NCI-H2107 (cell line): ENCODE data around the gene ARL15.

ENCODE experiments used
- DNase-seq: peaks from one replicate; lab custom pipeline; 2025; lab: John Stamatoyannopoulos, UW

Gene ARL15

DNA sequence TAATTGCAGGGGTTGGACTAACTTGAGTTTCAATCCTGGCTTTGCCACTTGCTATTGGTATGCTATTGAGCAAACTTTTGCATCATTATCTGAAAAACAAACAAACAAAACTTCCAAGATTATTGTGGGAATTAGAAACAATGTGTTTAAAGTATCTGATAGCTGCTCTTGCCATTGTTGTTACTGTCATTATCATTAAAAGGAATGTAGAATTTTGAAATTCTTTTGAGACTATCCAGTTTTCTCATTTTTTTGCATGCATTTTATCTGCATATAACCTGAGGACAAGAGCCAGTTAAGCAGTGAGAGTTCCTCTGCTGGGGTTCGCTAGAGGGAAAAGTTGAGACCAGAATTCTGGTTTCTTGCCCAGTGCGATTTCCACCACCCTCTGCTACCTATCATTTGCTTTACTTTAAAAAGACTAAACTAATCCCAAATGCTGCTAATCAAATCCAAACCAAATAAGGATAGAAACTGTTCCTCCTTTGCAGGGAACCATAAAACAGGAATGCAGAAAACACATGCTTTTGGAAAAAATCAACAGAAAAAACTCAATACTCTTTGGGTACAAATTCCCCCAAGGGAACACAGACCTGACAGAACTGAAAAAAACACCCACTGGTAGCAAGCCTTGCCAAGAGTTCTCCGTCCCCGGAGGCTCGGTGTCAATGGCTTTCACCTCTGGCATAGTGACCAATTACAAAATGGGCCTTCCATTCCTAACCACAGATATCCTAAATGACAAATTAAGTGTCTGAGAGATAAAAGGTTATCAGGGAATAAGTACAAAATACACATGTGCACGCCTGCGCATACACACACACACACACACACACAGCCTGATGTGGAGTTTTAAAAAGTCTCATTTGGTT is 373.7 kb downstream of the ARL15 start:
- no peak for DNase-seq

DNA sequence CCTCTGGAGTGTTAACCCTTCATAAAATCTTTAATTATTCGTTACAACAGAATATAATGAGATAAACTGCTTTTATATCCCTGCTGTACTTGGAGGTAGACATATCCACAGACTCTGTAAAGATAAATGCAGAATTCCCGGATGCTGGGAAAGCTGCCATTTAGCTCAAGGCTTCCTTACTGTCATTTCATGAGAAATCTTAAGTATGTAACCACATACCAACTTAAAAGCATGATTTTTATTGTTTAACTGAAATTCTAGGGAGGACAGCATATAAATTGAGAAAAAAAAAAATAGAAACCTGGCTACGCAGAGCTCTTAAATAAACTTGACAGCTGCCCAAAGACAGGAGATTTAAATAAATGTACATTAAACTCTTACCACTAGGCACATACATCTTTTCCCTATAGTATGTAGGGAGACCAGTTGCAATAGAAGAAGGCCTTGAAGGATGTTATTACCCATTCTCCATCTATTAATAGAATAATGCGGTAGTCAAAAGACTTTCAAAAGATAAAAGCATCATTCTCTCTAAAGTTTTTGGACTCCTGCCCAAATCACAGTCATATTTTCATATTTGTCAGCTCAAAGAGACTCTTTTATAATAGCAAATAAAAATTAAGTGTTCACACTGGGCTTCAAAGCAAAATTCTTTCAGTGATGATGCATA is 376.1 kb downstream of the ARL15 start:
- no peak for DNase-seq

DNA sequence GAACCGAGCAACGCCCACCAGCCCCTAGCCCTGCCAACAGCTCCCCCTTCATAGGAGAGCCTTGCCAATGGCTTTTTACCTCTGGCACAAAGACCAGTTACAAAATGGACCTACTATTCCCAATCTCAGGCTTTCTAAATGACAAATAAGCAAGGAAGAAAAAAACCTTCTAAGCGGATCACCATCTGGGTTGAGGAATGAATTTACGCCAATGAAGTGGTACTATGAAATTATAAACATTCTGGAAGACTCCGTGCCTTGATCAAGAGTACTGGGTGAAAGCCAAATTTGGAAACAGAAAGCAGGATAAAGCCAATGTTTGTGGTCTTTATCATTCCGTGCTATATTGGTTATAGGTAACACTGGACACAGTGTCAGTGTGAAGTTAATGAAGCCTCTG is 378.0 kb downstream of the ARL15 start:
- DNase-seq, result no peak

DNA sequence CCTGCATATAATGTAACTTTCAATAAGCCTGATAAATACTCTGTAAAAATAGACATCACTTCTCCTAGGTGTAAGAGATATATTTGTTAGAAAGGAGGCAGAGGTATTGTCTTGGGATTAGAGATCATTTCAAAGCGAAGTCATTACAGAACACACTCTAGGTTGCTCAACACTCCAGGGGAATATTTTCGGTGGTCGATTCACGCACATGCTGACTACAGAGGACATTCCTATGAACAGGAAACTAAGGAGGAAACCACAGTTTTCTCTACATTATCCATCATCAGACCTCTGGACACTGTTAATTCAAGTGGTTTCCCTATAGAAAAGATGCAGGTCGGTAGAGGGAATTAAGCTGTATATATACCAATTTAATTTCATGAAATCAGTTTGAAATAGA is 379.9 kb downstream of the ARL15 start:
- no peak for DNase-seq

DNA sequence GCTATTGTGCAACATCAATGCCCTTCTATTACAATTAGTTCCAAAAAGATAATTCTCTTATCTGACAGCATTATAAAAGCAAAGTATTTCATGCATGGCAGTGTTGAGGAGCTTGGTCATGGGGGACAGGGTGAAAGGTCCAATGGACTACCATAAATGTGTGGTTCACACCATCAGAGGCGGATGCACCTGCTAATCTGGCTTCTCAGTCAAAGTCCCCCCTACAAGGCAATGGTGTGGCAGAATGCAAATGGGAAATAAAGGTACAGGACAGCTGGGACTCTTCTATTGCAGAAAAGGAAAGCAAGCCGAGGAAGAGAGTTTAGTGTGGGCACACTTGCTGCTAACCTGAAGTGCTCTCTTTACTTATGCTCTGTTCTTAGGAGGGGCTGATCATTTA is 380.8 kb downstream of the ARL15 start:
- no peak for DNase-seq

DNA sequence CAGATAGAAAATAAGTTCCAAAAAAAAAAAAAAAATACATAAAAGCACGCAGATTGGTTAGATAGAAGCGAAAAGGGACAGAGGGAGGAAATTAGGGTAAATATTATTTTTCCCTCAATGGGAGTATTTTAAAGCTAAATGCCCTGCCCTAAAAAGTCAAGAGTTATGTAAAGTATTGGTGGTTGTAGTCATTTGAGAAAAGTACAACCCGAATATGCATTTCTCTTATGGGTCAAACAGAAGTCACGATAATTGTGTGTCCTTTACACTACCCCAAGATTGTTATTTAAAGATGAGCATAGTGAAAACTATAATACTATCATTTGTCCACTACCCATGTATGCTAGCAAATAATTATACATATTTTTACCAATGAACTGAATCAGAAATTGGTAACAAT is 381.2 kb downstream of the ARL15 start:
- DNase-seq, result no peak

DNA sequence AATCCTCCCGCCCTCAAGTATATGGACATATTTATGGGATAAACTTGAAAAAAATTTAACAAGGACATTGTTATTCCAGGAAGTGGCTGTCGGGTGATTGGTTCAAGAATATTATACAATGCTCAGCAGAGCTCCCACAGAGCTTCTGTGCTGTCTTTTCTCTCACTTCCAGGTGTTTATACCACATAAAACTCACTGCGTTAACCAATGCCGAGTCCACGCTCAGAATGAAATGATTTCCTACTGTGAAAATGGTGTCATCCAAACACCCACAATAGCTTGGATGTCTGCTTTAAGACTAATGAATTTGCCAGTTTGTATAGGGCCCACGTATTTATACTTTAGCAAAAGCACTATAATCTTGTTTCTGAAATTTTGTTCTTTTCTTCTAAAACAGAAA is 381.7 kb downstream of the ARL15 start:
- no peak for DNase-seq

DNA sequence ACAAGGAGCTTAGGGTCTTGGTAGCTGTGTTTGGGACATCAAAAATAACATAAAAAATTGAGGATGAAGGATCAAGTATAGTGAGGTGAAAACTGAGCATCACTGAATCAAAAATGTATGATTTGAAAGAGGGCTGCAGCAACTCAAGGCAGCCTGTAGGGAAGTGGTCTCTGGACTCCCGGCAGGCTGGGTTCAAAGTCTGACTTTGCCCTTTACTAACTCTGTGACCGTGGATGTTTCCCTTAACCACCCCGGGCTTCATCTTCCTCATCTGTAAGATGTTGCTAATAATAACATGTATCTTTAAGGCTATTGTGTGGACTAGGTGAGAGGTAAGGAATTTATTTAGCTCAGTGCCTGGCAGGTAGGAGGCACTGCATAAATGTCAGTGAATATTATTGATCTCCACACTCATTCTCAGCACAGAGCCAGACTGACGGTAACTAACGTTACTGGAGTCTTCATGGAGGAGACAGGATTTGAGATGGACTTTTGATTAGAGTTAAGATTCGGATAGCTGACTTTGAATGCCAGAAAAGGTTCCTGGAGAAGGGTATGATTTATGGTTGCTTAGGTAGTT is 382.6 kb downstream of the ARL15 start:
- no peak for DNase-seq

DNA sequence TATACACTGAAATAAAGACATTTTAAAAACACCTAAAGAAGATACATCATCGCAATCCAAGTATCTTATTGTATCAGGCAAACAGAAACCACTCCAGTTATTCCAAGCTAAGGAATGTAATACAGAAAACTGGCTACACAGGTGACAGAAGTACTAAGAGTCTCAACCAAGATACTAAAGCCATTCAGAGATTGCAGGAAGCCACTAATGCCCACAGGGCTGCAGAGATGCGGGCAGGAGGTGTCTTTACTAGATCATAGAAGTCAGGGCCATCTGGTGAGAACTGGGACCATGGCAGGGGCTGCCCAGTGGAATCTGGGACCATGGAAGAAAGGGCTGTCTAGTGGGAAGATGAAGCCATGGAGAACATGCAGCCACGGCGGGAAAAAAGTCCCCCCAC is 384.3 kb downstream of the ARL15 start:
- DNase-seq, result no peak

DNA sequence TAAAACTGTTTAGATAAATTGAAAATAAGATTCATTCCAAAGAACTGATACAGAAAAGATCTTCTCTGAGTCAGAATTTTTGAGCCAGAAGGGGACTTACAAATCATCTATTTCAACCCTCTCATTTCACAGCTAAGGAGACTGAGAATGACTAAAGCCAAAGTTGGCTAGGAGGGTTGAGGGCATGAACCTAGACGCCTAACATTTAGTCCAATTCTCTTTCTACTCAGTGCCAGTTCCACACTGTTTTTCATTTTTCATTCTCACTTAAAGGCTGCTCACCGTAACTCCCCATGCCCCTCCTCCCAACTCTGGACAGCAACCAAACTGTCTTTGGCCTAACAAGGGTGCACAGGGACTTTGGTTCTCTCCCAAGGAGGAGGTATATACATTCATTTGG is 386.0 kb downstream of the ARL15 start:
- no peak for DNase-seq

DNA sequence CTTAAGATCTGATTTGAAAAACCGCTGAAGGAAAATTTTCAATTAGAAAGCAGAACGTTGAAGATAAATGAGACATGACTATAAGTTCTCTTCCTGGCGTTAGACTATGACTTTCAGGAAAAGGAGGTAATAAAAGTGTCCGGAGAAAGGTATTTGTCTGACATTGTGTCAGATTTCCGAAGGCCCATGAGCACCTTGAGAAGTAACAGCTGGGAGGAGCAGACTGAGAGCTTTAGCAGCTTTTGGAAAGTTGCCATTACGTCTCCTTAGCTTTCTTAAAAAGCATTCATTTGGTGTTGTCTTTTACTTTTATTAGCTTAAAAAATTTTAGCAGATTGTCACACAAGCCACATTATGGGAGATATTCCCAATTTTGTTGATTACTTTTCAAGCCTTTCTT is 386.4 kb downstream of the ARL15 start:
- no peak for DNase-seq

DNA sequence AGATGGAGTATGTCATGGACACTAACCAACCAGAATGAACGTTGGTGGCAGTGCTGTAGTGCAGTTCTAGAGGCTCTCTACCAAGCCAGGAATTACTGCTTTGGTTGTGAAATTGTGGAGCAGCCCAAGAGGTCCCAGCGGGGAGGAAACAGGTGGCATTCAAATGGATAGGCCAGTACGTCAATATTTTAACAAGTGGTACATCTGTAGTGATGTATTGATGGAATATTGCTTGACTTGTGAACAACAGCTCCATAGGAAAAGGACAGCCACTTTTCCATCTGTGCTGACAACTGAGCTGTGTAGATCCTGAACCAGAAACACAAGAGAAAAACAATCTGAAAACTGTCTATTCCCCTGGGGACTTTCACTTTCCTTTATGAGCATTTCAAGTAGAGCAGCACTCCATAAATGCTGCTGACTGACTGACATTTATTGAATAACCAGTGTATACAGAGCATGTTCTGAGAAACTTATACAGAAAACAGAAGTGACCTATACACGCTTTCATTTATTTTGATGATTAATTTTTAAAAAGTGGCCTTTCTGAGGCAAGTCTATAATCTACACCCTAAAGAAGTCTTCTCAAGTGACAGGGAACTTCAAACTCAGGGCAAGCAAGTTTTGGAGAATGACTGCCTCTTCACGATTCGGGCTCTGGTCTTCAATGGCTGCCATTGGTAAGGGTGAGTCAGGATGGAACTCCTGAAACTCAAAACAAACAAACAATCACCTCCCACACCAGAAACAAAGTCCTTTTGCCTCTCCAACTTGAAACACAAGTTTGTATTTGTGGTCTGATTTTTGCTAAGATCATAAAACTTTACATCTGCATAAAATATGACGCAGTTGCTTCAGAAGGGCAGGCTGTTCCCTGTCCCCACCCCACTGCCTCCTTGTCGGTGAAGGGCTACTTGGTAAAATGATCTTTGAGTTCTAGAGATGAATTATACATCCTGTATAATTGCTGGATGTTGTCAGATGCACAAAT is 387.6 kb downstream of the ARL15 start:
- no peak for DNase-seq

DNA sequence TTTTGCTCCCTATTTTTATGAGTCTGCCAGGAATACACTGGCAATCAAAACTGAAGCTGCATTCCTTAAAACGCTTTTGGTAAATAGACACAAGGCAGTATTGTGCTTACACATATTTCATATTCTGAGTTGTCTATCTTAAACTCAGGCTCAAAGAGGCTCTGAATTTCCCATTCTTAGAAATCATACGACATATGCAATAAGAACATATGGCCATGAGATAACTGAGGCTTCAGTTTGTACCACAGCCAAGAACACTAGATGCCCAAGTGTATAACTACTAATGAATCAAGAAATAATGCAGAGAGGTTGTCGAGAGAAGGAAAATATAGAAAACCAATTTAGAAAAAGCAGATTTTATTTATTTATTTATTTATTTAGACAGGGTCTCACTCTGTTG is 392.5 kb downstream of the ARL15 start:
- DNase-seq, result no peak

DNA sequence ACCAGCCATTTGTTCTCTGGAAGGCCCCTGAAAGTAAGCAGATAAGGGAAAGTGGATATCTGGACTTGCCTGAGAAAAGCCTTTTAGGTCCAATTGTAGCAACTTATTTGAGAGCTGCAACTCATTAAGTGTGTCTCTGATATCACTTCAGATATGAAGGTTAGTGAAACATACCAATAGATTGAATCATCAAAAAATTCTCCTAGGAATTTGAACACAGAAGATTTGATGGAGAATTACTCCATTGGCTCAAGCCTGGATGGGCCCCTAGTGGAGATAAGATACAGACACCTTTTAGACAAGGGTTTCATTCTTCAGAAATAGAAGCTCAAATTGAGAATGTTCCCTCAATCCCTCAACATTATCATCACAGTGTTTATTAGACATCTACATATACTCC is 393.3 kb downstream of the ARL15 start:
- no peak for DNase-seq

DNA sequence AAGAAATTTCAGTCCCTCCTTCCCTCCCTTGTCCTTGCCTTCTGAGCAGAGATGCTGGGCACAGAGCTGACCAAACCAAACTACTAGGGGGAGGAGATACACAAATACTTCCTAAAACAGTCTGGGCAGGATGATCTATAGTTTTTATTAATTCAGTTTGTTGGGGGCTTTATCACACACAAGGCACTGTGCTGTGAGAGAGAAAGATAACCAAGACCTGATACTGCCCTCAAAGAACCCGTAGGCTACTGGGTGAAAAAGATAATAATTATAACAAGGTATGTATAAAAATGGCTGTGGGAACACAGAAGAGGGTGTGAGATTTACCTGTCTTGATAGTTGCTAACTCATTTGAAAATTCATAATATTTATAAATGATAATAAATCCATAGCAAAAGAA is 395.3 kb downstream of the ARL15 start:
- no peak for DNase-seq

DNA sequence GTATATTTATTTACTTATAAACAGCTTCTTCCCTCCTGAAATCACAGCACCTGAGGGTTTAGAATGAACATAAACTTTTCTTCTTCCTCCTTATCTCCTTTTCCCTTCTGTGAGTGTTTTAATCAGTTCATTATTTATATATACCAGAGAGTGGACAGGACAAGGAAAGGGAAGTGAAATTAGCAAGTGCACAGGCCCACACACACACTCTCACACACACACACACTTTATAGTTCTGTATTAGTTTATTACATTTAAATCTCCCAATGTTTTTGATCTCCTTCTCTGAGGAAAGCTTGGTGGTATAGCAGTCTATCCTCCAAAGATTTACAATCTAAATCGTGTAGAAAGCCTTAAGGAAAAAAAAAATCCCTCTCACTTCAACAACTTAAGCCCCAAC is 396.4 kb downstream of the ARL15 start:
- DNase-seq, result no peak

DNA sequence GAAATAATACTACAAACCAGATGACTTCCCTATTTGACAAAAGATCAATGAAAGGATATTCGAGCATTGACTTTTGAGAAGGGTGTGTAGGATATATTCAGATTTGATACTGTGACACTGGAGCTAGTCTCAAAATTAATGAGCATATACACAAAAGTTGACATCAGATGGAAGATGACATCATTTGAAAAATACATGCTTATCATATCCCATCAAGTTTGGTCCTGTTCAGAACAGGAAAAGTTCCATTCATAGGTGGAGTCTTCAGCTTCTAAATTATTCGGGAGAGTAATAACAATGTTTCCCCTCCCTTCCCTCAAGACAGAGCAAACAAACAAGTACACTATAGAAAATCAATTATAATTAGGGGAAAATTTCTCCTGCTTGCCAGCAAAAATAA is 401.6 kb downstream of the ARL15 start:
- DNase-seq, result no peak

DNA sequence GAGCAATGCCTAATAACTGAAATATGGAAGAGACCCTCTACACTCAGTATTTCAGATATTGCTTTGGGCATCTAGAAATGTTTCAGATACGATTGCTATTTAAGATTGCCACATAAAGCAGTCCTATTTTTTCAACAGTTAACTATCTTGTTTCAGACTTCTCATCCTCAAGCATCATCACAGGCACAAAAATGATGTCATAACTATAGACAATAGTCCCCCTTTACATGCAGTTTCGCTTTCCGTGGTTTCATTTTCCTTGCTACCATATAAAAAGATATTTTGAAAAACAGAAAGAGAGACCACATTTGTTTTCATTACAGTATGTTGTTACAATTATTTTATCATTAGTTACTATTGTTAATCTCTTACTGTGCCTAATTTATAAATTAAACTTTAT is 402.5 kb downstream of the ARL15 start:
- no peak for DNase-seq

DNA sequence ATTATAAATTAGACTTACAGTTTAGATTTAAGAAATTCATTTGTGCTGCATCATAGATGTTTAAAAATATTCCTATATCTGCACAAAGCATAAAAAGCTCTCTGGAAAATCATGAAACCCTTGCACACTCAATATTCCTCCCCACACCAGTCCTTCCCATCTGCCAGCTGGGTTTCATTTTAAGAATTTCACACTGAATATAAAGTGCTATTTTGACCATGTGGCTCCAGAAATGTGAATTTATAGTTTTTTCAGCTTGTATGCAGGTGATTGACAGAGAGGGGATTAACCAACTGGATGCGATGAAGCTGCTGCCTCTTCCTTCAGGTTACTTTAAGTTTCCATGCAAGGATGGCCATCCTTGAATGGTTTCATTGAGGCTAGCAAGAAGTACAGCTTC is 403.6 kb downstream of the ARL15 start:
- DNase-seq, result no peak

DNA sequence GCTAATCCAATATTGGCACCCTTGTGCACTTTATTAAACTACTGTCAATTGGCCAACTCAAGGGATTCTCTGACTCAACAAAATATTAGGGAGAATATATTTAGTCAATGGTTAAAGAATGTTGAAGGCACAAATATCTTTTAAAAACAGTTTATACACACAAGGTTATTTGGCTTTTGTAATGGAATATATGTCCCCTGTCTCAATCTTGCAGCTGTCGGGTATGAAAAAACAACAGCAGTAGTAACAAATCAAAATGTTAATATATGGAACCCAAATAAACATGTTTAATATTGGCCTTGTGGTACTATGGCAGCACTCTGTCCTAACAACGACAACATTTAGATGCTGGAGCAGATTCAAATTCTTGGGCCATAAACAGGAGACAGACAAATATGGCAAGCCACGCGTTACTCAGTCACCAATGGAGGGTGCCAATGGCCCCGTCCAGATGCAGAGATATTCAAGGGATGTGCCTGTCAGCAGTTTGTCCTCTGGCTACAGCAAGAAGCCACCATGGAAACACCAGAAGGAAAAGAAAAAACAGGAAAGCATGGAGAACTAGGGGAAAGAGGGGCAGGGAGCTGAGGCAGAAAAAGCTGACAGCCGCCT is 408.0 kb downstream of the ARL15 start:
- no peak for DNase-seq

DNA sequence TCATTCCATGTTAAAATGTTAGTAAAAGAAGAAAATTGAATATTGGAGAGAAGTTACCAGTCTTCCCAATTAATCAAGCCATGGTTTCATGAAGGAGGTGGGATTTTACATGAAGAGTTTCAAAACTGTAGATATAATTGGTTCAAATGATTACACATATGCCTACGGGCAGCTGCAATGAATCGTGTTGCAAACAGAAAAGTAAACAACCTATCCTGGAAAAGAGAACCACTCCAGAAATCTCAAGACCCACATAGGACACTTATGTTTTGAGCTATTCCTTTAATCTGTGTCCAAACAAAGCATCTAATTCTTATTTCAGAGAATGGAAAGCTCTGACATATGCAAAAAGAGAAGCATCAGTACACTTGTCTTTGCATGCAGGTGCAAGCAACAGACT is 409.7 kb downstream of the ARL15 start:
- DNase-seq, result no peak
